SK-N-SH (cell line): ENCODE results near the gene PDLIM5. TPM values are rescaled to one million over a fixed set of nuclear protein-coding genes. Genes with fewer than 3 reads are reported as not detected.
A peak's percentile ranks its signal among the peaks of the same experiment; 100 is the strongest.

ENCODE experiments used
- CTCF ChIA-PET: fragments of 300-600, 350-600 bp; formaldehyde crosslinking; extraction: SDS; loops from one replicate; lab custom pipeline; 2021; lab: Yijun Ruan, JAX
- POLR2A ChIA-PET: fragments of 350-600 bp; sonication (Branson Sonifier 250); formaldehyde crosslinking; extraction: SDS; loops from one replicate; lab custom pipeline; 2020; ENCODE audit warnings: antibody characterized with exemption, inconsistent platforms; lab: Yijun Ruan, JAX
- DNase-seq: peaks from one replicate; pipeline ENCODE4 v3.0.0; 2012
- H2AFZ ChIP-seq: fragments of 200-600 bp; sonication (generic); 2 replicates; pipeline ENCODE4 v1.8.1; 2016; ENCODE audit warnings: antibody characterized with exemption, mild to moderate bottlenecking, low read depth
- H3F3A ChIP-seq: fragments of 200-600 bp; sonication (generic); replicated peaks from 2 replicates; pipeline ENCODE3; 2016; ENCODE audit warnings: antibody characterized with exemption, mild to moderate bottlenecking; ENCODE audit not compliant: insufficient read depth
- H3K27ac ChIP-seq, 2 experiments: fragments of 200-500 bp in 1 of 2; fragments of 200-600 bp in 1 of 2; sonication (Bioruptor generic) in 1 of 2; sonication (generic), shearing (Covaris generic) in 1 of 2; 2 replicates each; pipeline versions ENCODE4 v1.5.1 to v1.6.1; 2014 to 2016; ENCODE audit warnings: low read depth in 2 of 2, inconsistent platforms in 1 of 2, low read length in 1 of 2, mild to moderate bottlenecking in 1 of 2, mixed read lengths in 1 of 2
- H3K27me3 ChIP-seq: fragments of 200-600 bp; sonication (generic), shearing (Covaris generic); 2 replicates; pipeline ENCODE4 v1.6.1; 2016; ENCODE audit warnings: mixed run types; ENCODE audit not compliant: insufficient read depth
- H3K36me3 ChIP-seq, 2 experiments: fragments of 200-500 bp in 1 of 2; fragments of 200-600 bp in 1 of 2; sonication (Bioruptor generic) in 1 of 2; sonication (generic) in 1 of 2; replicated peaks in 1 of 2; 2 replicates each; pipeline versions ENCODE3 to v1.5.1; 2014 to 2016; ENCODE audit warnings: low read length in 1 of 2, mild to moderate bottlenecking in 1 of 2; ENCODE audit not compliant: insufficient read depth in 2 of 2, control insufficient read depth in 1 of 2
- H3K4me1 ChIP-seq, 2 experiments: fragments of 200-500 bp in 1 of 2; fragments of 200-600 bp in 1 of 2; sonication (Bioruptor generic) in 1 of 2; sonication (generic), shearing (Covaris generic) in 1 of 2; 2 replicates each; pipeline versions ENCODE4 v1.5.1 to v1.6.1; 2014 to 2016; ENCODE audit warnings: low read depth in 1 of 2, low read length in 1 of 2, mixed run types in 1 of 2; ENCODE audit not compliant: insufficient read depth in 2 of 2, control insufficient read depth in 1 of 2
- H3K4me2 ChIP-seq: fragments of 200-600 bp; sonication (generic), shearing (Covaris generic); 2 replicates; pipeline ENCODE4 v1.6.1; 2017; ENCODE audit warnings: mixed run types
- H3K4me3 ChIP-seq, 2 experiments: fragments of 200-500 bp in 1 of 2; fragments of 200-600 bp in 1 of 2; sonication (Bioruptor generic) in 1 of 2; sonication (generic), shearing (Covaris generic) in 1 of 2; 2 replicates each; pipeline versions ENCODE4 v1.5.1 to v1.8.1; 2014 to 2016; ENCODE audit warnings: low read depth in 2 of 2, inconsistent platforms in 1 of 2, low read length in 1 of 2, mild to moderate bottlenecking in 1 of 2, mixed read lengths in 1 of 2, moderate library complexity in 1 of 2
- H3K79me2 ChIP-seq: fragments of 200-600 bp; sonication (generic); 2 replicates; pipeline ENCODE4 v1.8.1; 2017; ENCODE audit warnings: mild to moderate bottlenecking; ENCODE audit not compliant: insufficient read depth
- H3K9ac ChIP-seq: fragments of 200-600 bp; sonication (generic); 2 replicates; pipeline ENCODE4 v1.6.1; 2017; ENCODE audit warnings: mixed run types
- H3K9me2 ChIP-seq: fragments of 200-600 bp; sonication (generic); 2 replicates; pipeline ENCODE4 v1.6.1; 2017; ENCODE audit warnings: mixed run types
- H3K9me3 ChIP-seq: fragments of 200-600 bp; sonication (generic); 2 replicates; pipeline ENCODE4 v1.6.1; 2017; ENCODE audit warnings: mixed run types, mild to moderate bottlenecking, moderate library complexity
- H4K20me1 ChIP-seq: fragments of 200-600 bp; sonication (generic); 2 replicates; pipeline ENCODE4 v1.6.1; 2017; ENCODE audit warnings: mild to moderate bottlenecking, mixed run types; ENCODE audit not compliant: insufficient read depth
- CHD2 ChIP-seq: fragments of 150-350 bp; IDR thresholded peaks from 2 replicates; pipeline ENCODE4 v1.6.1; 2018; ENCODE audit warnings: low read length; ENCODE audit not compliant: partially characterized antibody
- FOSL2 ChIP-seq: IDR thresholded peaks from 2 replicates; pipeline ENCODE4 v1.4.0; 2012; ENCODE audit warnings: low read depth, mild to moderate bottlenecking, moderate library complexity, borderline replicate concordance
- FOXM1 ChIP-seq: IDR thresholded peaks from 2 replicates; pipeline ENCODE4 v1.4.0; 2012; ENCODE audit warnings: low read depth, mild to moderate bottlenecking
- RAD21 ChIP-seq: IDR thresholded peaks from 2 replicates; pipeline ENCODE4 v1.6.1; 2012; ENCODE audit warnings: mild to moderate bottlenecking, low read length
- RCOR1 ChIP-seq: fragments of 150-350 bp; IDR thresholded peaks from 2 replicates; pipeline ENCODE4 v1.6.1; 2017; ENCODE audit warnings: antibody characterized with exemption, low read length
- RFX5 ChIP-seq: IDR thresholded peaks from 2 replicates; pipeline ENCODE4 v1.6.1; 2012; ENCODE audit warnings: mild to moderate bottlenecking, improper control_type of control experiment, low read length
- RXRA ChIP-seq: IDR thresholded peaks from 2 replicates; pipeline ENCODE4 v1.4.0; 2012; ENCODE audit warnings: low read depth, mild to moderate bottlenecking, borderline replicate concordance
- SMC3 ChIP-seq: IDR thresholded peaks from 2 replicates; pipeline ENCODE4 v1.6.1; 2012; ENCODE audit warnings: low read depth, low read length, improper control_type of control experiment
- TEAD4 ChIP-seq: IDR thresholded peaks from 2 replicates; pipeline ENCODE4 v1.4.0; 2012; ENCODE audit warnings: mild to moderate bottlenecking, borderline replicate concordance; ENCODE audit not compliant: insufficient read depth
- WGBS: methylation state at CpG from one replicate; pipeline ENCODE4 v1.1.6; 2017; ENCODE audit warnings: low lambda C conversion rate; 5-methylcytosine and 5-hydroxymethylcytosine counted together
- polyA plus RNA-seq, 3 experiments: library from polyadenylated mRNA; depleted of rRNA; stranded (reverse); fragments of >200 nt; gene quantifications; 2 replicates each; pipeline ENCODE4 v1.2.3, GENCODE V29; 2012
- TF ChIP-seq, protein P1 (sequence below): IDR thresholded peaks from 2 replicates; pipeline ENCODE4 v1.6.1; 2012; ENCODE audit warnings: mild to moderate bottlenecking, low read depth, low read length, moderate library complexity

Gene PDLIM5
- polyA plus RNA-seq, 1 of the 3 experiments (the other 2 are of a cell fraction) = 36.7 TPM

DNA sequence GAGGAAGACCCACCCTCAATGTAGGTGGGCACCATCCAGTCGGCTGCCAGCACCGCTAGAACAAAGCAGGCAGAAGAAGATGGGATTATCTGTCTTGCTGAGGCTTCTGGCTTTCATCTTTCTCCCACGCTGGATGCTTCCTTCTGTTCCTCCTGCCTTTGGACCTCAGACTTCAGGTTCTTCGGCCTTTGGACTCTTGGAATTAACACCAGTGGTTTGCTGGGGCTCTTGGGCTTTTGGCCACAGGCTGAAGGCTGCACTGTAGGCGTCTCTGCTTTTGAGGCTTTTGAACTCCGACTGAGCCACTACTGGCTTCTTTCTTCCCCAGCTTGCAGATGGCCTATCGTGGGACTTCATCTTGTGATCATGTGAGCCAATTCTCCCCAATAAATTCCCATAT is 55.1 kb downstream of the PDLIM5 start:
- ChIA-PET POLR2A (no interaction called here), CTCF (no interaction called here)
- Histone ChIP-seq H3K79me2 (peaks cover 91% of the 10 kb centered on the region), H3F3A (no peaks in the 10 kb centered on the region), H2AFZ (no peak overlapping the region), H3K9ac (no peak overlapping the region), H4K20me1 (0 out of 2 replicates have a peak, but pooled peaks cover 3% of the 10 kb centered on the region), H3K9me2 (no peaks in the 10 kb centered on the region), H3K4me1 (peaks cover 2 to 7% of the 10 kb centered on the region in 2 experiments; a peak in 2 of 4 replicates), H3K27me3 (no peaks in the 10 kb centered on the region), H3K9me3 (no peaks in the 10 kb centered on the region), H3K4me2 (no peak overlapping the region), H3K36me3 (peaks cover 0 to 15% of the 10 kb centered on the region in 2 experiments), H3K27ac (no peak overlapping the region), H3K4me3 (no peak overlapping the region)
- 98% methylated on average over 6 of the region's 7 CpGs for WGBS
- no peak for DNase-seq
- no peak for TF ChIP-seq FOSL2
- no peak for TF ChIP-seq RXRA
- no peak for TF ChIP-seq RCOR1
- no peak for TF ChIP-seq CHD2
- no peak for TF ChIP-seq SMC3

DNA sequence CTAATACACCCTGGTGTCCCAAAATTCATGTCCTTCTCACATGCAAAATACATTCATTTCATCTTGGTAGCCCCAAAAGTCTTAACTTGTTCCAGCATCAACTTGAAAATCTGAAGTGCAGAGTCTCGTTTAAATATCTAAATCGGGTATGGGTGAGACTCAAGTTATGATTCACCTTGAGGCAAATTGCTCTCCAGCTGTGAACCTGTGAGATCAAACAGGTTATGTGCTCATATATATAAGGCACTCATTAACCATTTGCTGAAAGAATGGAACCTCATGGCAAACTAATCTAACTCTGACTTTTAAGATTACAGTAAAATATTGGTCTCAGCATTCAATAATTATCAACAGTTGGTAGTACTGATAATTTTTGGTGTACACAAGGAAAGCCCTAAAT is 55.5 kb downstream of the PDLIM5 start:
- Histone ChIP-seq H4K20me1 (0 out of 2 replicates have a peak, but pooled peaks cover 3% of the 10 kb centered on the region), H2AFZ (no peak overlapping the region), H3K9me3 (no peaks in the 10 kb centered on the region), H3K36me3 (peaks cover 0 to 12% of the 10 kb centered on the region in 2 experiments), H3K27me3 (no peaks in the 10 kb centered on the region), H3K27ac (peak overlapping the region in 1 of 2 experiments; percentile 30; a peak in 1 of 4 replicates), H3K9ac (no peak overlapping the region)
- ChIA-PET CTCF (no interaction called here), POLR2A (no interaction called here)
- no peak for DNase-seq
- TF ChIP-seq TEAD4 = no peak
- TF ChIP-seq, protein P1, sequence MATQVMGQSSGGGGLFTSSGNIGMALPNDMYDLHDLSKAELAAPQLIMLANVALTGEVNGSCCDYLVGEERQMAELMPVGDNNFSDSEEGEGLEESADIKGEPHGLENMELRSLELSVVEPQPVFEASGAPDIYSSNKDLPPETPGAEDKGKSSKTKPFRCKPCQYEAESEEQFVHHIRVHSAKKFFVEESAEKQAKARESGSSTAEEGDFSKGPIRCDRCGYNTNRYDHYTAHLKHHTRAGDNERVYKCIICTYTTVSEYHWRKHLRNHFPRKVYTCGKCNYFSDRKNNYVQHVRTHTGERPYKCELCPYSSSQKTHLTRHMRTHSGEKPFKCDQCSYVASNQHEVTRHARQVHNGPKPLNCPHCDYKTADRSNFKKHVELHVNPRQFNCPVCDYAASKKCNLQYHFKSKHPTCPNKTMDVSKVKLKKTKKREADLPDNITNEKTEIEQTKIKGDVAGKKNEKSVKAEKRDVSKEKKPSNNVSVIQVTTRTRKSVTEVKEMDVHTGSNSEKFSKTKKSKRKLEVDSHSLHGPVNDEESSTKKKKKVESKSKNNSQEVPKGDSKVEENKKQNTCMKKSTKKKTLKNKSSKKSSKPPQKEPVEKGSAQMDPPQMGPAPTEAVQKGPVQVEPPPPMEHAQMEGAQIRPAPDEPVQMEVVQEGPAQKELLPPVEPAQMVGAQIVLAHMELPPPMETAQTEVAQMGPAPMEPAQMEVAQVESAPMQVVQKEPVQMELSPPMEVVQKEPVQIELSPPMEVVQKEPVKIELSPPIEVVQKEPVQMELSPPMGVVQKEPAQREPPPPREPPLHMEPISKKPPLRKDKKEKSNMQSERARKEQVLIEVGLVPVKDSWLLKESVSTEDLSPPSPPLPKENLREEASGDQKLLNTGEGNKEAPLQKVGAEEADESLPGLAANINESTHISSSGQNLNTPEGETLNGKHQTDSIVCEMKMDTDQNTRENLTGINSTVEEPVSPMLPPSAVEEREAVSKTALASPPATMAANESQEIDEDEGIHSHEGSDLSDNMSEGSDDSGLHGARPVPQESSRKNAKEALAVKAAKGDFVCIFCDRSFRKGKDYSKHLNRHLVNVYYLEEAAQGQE = no peak
- TF ChIP-seq FOXM1 = no peak
- TF ChIP-seq RCOR1 = no peak
- no peak for TF ChIP-seq RAD21
- TF ChIP-seq RFX5 = no peak
- TF ChIP-seq FOSL2 = no peak
- TF ChIP-seq, all 33 proteins: peak for 0
- no peaks in the 10 kb centered on the region for H3K9me2 ChIP-seq
- H3F3A ChIP-seq = peaks cover under 1% of the 10 kb centered on the region
- H3K4me3 ChIP-seq = no peak overlapping the region
- peaks cover 2 to 7% of the 10 kb centered on the region in 2 experiments; a peak in 2 of 4 replicates for H3K4me1 ChIP-seq
- H3K79me2 ChIP-seq = peaks cover 91% of the 10 kb centered on the region
- H3K4me2 ChIP-seq = no peak overlapping the region
- 75% methylated on average over 2 of the region's 2 CpGs for WGBS
